ENCODE measurements around the gene DHRS7B. TPM values are rescaled to one million over a fixed set of nuclear protein-coding genes. Genes with fewer than 3 reads are reported as not detected.
A peak's percentile ranks its signal among the peaks of the same experiment; 100 is the strongest.

DHRS7B gene
- total RNA-seq, 1 donor from 2014 or later, result 19.1 TPM

DNA sequence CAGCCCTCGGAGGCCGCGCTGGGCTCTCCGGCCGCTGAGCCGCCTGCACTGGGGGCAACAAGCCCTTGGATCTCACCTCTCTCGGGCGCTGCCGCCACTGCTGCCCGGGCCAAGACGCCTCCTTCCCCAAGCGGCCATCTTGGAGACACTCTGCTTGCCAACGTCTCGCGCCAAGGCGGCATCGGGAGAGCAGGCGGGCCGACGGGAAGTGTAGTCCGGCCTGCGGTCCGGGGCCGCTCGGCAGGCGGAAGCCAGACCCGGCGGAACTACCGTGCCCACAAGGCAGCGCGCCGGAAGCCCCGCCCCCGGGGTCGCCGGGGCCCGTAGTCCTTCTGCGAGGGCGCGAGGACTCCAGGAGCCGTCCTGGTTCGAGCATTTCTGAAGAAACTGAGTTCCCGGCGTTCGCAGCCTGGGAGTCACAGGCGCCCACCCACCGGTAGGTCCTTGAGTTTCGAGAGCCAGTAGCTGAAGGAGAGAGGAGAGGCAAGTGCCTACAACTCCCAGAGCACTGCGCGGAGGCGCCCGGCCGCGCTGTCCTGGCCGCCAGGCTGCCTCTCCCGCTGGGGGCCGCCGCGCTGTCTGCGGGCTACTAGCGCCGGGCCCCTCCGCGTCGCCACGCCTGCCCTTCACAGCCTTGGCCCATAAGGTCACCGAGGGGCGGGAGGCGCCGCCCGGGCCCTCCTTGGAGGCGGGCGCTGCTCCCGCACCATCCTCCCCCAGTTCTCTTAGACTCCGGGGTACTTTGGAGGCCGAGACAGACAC, 87.4 kb downstream of the DHRS7B start, which contains the start of gene TMEM11:
Gene TMEM11, minus strand, starts transcription at position 147 of the 762 bp plus-strand sequence. Its CDS starts 9 bp downstream, at position 138.
- TF ChIP-seq, protein P1, sequence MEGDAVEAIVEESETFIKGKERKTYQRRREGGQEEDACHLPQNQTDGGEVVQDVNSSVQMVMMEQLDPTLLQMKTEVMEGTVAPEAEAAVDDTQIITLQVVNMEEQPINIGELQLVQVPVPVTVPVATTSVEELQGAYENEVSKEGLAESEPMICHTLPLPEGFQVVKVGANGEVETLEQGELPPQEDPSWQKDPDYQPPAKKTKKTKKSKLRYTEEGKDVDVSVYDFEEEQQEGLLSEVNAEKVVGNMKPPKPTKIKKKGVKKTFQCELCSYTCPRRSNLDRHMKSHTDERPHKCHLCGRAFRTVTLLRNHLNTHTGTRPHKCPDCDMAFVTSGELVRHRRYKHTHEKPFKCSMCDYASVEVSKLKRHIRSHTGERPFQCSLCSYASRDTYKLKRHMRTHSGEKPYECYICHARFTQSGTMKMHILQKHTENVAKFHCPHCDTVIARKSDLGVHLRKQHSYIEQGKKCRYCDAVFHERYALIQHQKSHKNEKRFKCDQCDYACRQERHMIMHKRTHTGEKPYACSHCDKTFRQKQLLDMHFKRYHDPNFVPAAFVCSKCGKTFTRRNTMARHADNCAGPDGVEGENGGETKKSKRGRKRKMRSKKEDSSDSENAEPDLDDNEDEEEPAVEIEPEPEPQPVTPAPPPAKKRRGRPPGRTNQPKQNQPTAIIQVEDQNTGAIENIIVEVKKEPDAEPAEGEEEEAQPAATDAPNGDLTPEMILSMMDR (conservative IDR thresholded peaks at IDR 0.05; ENCODE audit: low read depth, low read length), result no peak
- peak within 1 kb of the TSS; percentile 100 for H3K4me3 ChIP-seq (ENCODE audit: low read depth, low read length)
- peak; percentile 41 for DNase-seq (ENCODE audit: low read depth)

DNA sequence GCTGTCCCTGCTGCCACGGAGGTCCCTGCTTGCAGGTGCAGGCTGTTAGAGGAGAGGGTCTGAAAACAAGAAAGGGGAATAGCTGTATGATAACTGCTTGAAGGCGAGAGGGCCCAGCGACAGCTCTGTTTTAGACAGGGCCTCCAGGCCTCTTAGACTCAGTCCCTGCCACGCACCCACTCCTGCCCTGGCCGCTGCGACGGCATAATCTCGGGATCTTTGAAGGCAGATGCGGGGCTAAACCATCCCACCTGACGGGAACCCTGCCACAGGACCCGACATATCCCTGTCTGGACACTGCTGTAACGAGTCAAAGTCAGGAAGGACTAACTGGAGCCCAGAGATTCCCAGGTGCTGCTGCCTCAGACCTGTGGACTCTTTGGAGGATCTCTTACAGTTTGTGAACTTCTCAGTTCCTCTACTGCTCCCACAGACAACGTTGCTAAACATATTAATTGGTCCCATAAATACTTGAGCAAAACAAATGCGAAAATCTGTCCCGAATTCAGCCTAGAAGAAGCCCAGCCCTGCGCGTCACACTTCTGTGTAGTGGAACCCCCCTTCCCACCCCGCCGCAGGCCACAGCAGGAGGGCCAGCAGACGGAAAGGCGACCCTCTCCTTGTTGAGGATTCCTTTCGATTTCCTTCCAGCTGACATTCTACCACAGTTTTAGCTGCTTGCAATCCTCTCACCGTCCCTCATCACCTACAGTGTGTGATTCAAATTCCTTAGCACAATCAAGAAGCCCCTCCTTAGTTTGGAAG, 88.2 kb downstream of the DHRS7B start:
- H3K4me3 ChIP-seq (ENCODE audit: low read depth, low read length), result peak overlapping the region; percentile 100
- TF ChIP-seq, protein P1 (conservative IDR thresholded peaks at IDR 0.05; ENCODE audit: low read depth, low read length), result no peak
- DNase-seq (ENCODE audit: low read depth), result no peak

DNA sequence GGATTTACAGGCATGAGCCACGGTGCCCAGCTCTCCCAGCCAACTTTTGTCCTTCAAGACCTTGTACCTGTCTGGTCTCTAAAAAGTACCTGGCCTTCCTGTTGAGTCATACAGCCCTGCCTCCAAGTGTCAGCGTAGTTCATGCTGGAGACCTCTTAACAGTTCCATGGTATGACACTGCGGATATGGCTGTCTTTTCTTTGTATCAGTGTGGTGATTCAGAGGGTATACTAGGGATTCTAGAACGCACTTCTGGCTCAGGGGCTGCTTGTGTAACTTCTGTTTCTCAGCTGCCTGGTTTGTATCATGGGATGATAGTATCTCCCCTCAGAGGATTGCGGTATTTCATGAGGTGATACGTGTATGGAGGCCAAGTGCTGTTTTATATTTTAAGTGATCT, 89.2 kb downstream of the DHRS7B start:
- DNase-seq (ENCODE audit: low read depth), result no peak
- no peak overlapping the region for H3K4me3 ChIP-seq (ENCODE audit: low read depth, low read length)

DNA sequence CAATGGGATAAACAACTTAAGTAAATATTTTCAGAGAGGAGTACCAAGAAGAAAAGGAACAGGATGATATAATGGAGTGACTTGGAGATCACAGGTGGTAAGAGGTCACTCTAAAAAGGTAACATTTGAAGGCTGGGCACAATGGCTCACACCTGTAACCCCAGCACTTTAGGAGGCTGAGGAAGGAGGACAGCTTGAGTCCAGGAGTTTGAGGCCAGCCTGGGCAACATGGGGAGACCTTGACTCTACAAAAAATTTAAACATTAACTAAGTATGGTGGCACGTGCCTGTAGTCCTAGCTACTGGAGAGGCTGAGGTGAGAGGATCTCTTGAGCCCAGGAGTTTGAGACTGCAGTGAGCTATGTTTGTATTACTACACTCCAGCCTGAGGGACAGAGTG, 90.6 kb downstream of the DHRS7B start:
- H3K4me3 ChIP-seq (ENCODE audit: low read depth, low read length), result no peak overlapping the region
- DNase-seq (ENCODE audit: low read depth), result no peak
- TF ChIP-seq, protein P1 (conservative IDR thresholded peaks at IDR 0.05; ENCODE audit: low read depth, low read length), result no peak

More for the DNA sequence above, 89.2 kb downstream of the DHRS7B start:
- TF ChIP-seq, protein P1 (conservative IDR thresholded peaks at IDR 0.05; ENCODE audit: low read depth, low read length), result no peak

DNA sequence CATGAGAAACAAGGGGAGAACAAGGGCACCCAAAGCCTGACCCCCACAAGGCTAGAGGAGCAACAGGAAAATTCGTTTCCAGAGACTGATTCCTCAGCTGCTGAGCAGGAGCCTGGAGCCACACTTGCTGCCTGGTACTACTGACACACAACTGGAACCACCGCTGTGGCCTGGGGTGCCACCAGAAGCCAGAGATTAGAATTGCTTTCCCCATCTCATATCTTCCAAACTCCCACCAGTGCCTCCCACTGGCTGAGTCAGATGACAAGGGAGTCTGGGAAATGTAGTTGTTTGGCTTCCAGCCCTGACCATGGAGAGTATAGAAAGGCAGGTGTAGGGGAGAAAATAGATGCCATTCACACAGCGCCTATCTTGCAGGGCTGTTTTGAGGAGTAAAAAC, 91.3 kb downstream of the DHRS7B start:
- H3K4me3 ChIP-seq (ENCODE audit: low read depth, low read length), result no peak overlapping the region
- DNase-seq (ENCODE audit: low read depth), result no peak
- TF ChIP-seq, protein P1 (conservative IDR thresholded peaks at IDR 0.05; ENCODE audit: low read depth, low read length), result peak; percentile 8

DNA sequence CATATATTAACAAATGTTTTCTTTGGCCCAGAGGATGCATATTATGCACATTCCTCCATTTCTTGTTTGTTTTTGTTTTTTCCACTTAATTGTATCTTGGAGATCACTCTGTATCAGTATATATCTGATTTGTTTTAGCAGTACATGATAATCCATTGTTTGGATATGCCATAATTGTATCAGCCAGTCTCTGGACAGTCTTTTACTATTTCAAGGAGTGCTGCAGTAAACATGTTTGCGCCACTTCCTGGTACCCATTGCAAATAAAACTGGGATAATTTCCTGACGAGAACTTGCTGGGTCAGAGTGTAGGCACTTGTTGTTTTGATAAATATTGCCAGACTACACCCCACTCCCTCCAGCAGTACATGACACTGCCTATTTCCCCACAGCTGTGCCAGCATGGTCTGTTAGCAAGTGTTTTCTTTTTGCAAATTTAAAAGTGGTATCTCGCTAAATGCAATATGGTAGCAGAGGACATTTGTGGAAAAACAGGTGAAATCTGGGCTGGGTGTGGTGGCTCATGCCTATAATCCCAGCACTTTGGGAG, 92.1 kb downstream of the DHRS7B start:
- no peak for DNase-seq (ENCODE audit: low read depth)
- TF ChIP-seq, protein P1 (conservative IDR thresholded peaks at IDR 0.05; ENCODE audit: low read depth, low read length), result no peak
- no peak overlapping the region for H3K4me3 ChIP-seq (ENCODE audit: low read depth, low read length)
